Measurements from ENCODE around the gene NTNG1. TPM values are rescaled to one million over a fixed set of nuclear protein-coding genes. Genes with fewer than 3 reads are reported as not detected.

Gene NTNG1
- total and polyA plus RNA-seq, 2 of the 13 experiments (the other 11 are each of a cell fraction or from before 2014, with no cell fraction given) = not detected

DNA sequence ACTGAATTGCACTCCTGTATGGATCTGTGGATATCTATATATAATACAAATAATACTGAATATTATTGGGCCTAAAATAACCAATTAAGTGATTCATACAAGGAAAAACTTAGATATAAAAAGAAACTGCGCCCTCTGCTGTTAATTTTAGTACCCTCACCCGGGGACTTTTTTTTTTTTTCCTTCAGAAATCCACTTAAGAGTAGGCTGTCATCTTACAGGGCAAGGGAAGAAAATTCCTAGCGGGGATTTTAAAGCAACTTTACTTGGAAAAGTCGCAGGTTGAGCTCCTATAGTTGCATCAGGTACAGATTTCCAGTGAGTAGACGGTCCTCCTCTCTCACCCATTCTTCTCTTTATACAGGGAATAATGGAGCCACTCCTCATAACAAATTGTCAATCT is 1.3 kb downstream of the NTNG1 start:
- H3K4me1 ChIP-seq (ENCODE audit: insufficient read depth, low read length) = 0 out of 2 replicates have a peak, but pooled peaks cover 5% of the 10 kb centered on the region
- ChIA-PET CTCF (ENCODE audit: low intra/inter-chr PET ratio, low total read pairs) (interaction anchor here (0.8 kb wide), 1 partner anchor 1609 kb away, joined by 5 read pairs; no protein-coding TSS in a partner anchor), POLR2A (no interaction called here)
- no TSS peak for BruUV-seq (replicated peaks)
- H4K20me1 ChIP-seq (ENCODE audit: insufficient read depth, low read length) = no peaks in the 10 kb centered on the region
- no peak overlapping the region for H2AFZ ChIP-seq (ENCODE audit: low read length)
- no peak overlapping the region for H3K27ac ChIP-seq (ENCODE audit: extremely low read length, insufficient read depth, low read length)
- H3K4me2 ChIP-seq (ENCODE audit: low read depth, low read length) = no peak overlapping the region
- ATAC-seq (no peak), FAIRE-seq (no peak), DNase-seq (ENCODE audit: low spot score) (peak; percentile 7)
- intact Hi-C loops (cut with micrococcal nuclease; ENCODE audit: unreplicated experiment) = loop anchor here (2.0 to 10.0 kb wide), 2 partner anchors 85 to 1117 kb away; partner anchors contain the start of gene PRMT6
- no peaks in the 10 kb centered on the region for H3K79me2 ChIP-seq (ENCODE audit: insufficient read depth, low read length)
- H3K27me3 ChIP-seq (ENCODE audit: control insufficient read depth in 1 of 2, insufficient read depth in 2 of 2, low read length in 2 of 2) = peaks cover 5 to 28% of the 10 kb centered on the region in 2 experiments; a peak in 4 of 5 replicates
- in situ Hi-C loops (cut with HindIII; ENCODE audit: extremely low pct_ligation_motif_present, low pct_unique_long_range_greater_than_20kb) = no loop called here
- TF ChIP-seq ZFP82 (CRISPR knock-in tag; IDR thresholded peaks at IDR 0.05; ENCODE audit: borderline replicate concordance) (no peak), ZBTB34 (CRISPR knock-in tag; IDR thresholded peaks at IDR 0.05) (no peak), ELF1 (CRISPR knock-in tag; IDR thresholded peaks at IDR 0.05) (no peak), SRY (CRISPR knock-in tag; IDR thresholded peaks at IDR 0.05) (no peak), ZNF124 (CRISPR knock-in tag; IDR thresholded peaks at IDR 0.05) (no peak), ZMYM4 (CRISPR knock-in tag; IDR thresholded peaks at IDR 0.05) (no peak), ZNF460 (CRISPR knock-in tag; IDR thresholded peaks at IDR 0.05; ENCODE audit: borderline replicate concordance) (no peak), XRCC5 (optimal IDR thresholded peaks at IDR 0.05; ENCODE audit: low read length) (no peak), ZFP90 (CRISPR knock-in tag; IDR thresholded peaks at IDR 0.05; ENCODE audit: borderline replicate concordance) (no peak), ZNF24 (IDR thresholded peaks at IDR 0.05) (no peak), ZNF891 (CRISPR knock-in tag; IDR thresholded peaks at IDR 0.05) (no peak), SMC3 (IDR thresholded peaks at IDR 0.05; ENCODE audit: low read length) (peak; percentile 29; the same call in 1 of the 2 replicates)
- TF ChIP-seq, protein P1, sequence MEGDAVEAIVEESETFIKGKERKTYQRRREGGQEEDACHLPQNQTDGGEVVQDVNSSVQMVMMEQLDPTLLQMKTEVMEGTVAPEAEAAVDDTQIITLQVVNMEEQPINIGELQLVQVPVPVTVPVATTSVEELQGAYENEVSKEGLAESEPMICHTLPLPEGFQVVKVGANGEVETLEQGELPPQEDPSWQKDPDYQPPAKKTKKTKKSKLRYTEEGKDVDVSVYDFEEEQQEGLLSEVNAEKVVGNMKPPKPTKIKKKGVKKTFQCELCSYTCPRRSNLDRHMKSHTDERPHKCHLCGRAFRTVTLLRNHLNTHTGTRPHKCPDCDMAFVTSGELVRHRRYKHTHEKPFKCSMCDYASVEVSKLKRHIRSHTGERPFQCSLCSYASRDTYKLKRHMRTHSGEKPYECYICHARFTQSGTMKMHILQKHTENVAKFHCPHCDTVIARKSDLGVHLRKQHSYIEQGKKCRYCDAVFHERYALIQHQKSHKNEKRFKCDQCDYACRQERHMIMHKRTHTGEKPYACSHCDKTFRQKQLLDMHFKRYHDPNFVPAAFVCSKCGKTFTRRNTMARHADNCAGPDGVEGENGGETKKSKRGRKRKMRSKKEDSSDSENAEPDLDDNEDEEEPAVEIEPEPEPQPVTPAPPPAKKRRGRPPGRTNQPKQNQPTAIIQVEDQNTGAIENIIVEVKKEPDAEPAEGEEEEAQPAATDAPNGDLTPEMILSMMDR (CRISPR knock-in tag; IDR thresholded peaks at IDR 0.05) = peak; percentile 22
- TF ChIP-seq, protein P2, sequence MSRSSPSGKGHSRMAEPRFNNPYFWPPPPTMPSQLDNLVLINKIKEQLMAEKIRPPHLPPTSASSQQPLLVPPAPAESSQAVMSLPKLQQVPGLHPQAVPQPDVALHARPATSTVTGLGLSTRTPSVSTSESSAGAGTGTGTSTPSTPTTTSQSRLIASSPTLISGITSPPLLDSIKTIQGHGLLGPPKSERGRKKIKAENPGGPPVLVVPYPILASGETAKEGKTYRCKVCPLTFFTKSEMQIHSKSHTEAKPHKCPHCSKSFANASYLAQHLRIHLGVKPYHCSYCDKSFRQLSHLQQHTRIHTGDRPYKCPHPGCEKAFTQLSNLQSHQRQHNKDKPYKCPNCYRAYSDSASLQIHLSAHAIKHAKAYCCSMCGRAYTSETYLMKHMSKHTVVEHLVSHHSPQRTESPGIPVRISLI (CRISPR knock-in tag; IDR thresholded peaks at IDR 0.05; ENCODE audit: borderline replicate concordance) = peak; percentile 39; the same call in 1 of the 2 replicates
- H3K9me3 ChIP-seq (ENCODE audit: low read length) = no peaks in the 10 kb centered on the region
- no peaks in the 10 kb centered on the region for H3K36me3 ChIP-seq (replicated peaks in 1 of 2; ENCODE audit: control insufficient read depth in 1 of 2, insufficient read depth in 2 of 2, low read length in 2 of 2)
- 1% methylated on average over 5 of the region's 5 CpGs for WGBS (ENCODE audit: low lambda C conversion rate)
- H3K4me3 ChIP-seq (replicated peaks in 1 of 3; ENCODE audit: insufficient read depth in 1 of 3, low read depth in 2 of 3, low read length in 3 of 3) = no peak overlapping the region
- no peak overlapping the region for H3K9ac ChIP-seq (ENCODE audit: insufficient read depth, low read depth, low read length)
